ENCODE results near the gene SORCS2.
A peak's percentile ranks its signal among the peaks of the same experiment; 100 is the strongest.

SORCS2 gene

DNA sequence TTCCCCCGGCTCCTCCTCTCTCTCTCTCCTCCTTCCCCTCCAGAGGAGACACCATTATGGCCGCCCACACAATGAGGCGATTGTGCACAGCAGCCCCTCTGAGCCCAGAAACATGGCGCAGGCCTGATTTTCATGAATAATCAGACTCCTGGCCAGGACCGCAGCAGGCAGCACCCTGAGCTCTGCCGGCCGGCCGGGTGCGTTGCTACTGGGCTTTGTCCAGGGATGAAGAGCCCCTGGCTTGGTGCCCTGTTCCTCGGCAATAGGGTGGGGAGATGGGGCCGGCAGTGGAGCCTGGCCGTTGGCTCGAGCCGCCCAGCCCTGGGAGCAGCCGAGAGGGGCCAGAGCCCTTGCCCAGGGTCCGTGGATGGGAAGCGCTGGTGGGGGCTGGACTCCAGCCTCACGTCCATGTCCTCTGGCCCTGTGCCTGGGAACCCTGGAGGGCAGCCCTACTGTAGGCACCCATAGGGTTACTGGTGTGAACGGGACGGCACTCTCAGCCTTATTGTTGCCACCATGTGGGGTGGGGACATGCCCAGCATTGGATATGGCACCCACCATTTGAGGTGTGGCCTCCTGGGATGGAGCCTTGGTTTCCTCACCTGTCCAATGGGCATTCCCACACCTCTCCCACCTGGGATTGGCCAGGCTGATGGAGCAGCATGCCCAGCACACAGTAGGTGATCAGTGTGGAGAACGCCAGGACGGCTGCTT lies 103.0 kb downstream of the SORCS2 start:
- DNase-seq: no peak

DNA sequence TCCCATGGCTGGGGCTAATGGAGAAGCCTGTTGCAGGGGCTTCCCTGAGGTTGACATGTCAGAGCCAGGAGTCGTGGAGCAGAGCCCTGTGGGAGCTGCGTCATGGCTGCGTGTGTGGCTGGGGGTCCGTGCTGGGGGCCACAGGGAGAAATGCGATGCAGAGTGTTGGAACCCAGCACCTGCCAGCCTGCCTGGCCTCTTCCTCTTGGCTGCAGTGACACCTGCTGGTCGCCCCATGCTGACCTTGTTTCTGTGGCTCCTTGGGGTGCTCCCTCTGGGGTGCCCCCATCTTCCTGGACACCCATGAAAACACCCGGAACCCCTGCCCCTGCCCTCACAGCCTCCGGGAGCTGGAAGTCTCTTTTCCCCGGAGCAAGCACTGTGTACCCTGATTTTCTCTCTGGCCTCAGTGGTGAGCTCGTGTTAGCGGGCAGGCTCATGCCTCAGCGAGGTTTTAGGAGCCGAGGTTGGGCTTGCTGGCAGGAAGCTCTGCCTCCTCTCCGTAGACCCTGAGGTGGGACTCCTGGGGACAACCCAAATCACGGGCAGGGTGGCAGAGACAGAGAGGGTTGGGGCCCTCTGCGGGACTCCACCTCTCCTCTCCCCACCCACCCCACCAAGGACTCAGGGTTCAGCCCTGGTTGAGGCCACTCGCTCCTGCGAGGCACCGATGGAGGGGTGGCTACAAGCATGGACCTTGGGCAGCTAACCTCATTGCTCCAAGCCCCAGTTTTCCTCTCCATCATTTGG lies 103.7 kb downstream of the SORCS2 start:
- DNase-seq: peak; percentile 27

DNA sequence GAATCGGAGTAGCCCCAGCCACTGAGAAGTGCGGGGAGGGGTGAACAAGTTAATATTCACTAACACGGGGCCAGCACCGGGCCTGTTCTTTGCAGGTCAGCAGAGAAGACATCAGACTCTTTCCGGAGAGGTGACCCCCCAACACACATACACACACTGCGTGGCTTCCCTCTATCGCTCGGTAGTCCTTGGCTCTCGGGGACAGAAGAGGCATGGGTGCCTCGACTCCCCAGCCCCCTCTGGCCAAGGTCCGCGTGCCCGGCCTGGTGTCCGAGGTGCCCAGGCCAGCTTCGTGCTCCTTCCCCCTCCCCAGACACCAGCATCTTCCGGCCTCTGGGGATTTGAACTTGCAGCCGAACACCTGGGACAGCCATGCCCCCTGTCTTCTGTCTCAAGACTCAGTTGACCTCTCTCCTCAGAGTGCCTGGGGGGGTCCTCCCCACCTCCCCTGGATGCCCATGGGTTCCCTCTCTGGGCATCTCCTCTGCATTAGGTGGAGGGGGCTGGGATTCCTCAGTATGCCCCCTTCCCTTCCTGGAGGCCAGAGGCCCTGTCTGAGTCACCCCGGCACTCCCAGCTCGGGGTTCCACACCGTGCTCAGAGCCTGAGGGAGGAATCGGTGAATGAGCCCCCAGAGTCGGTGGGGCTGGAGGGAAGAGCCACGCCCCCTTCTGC lies 104.5 kb downstream of the SORCS2 start:
- DNase-seq: no peak

DNA sequence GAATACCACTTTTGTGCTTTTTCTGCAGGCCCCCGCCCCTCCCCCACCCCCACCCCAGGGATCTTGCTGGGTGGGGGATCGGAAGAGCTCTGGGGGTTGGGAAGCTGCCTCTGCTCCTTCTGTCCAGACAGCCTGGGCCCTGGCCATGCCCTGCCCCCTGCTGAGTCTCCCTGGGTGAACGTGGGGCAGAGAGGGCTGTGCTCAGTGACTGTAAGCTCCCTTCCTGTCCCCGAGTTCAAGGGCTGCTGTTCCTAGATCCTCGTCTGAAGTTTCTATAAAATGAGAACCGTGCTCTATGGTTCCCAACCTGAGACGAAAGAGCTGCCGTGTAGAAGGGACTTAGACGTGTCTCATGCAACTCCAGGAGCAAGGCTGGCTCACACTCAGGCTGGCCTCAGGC lies 105.0 kb downstream of the SORCS2 start:
- no peak for DNase-seq

DNA sequence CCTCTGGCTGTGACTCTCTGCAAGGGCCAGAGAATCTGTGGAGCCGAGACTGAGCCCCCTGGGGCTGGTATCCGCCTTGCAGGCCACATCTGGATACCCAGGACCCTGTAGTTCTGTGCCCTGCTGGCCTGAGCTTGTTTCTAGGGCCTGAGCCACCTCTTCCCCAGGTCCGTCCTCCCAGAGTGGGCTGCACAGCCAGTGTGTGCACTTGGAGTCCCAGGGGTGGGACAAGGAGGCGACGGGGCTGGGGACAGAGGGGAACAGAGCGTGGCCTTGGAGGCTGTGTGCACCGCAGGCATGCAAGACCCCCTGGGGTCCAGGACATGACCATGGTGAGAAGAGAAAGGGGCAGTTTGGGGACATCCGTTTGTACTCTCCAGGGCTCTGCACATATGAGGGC lies 105.5 kb downstream of the SORCS2 start:
- DNase-seq: no peak

DNA sequence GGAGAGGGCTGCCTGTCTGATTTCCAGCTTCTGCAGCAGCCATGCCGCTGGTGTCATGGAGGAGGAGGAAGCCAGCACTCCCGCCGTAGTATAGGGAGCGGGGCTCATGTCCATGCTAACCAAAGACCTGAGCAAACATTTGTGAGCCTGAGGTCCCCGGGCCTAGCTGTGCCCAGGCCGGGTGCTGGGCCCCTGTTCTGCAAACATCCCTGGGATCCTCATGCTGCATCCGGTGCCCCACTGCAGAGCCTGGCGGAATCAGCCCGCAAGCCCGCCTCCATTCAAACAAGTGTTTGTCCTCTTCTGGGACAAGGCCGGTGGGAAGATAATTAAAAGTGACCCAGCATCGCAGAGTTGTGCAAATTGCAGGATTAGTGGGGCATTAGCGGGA lies 106.3 kb downstream of the SORCS2 start:
- no peak for DNase-seq

DNA sequence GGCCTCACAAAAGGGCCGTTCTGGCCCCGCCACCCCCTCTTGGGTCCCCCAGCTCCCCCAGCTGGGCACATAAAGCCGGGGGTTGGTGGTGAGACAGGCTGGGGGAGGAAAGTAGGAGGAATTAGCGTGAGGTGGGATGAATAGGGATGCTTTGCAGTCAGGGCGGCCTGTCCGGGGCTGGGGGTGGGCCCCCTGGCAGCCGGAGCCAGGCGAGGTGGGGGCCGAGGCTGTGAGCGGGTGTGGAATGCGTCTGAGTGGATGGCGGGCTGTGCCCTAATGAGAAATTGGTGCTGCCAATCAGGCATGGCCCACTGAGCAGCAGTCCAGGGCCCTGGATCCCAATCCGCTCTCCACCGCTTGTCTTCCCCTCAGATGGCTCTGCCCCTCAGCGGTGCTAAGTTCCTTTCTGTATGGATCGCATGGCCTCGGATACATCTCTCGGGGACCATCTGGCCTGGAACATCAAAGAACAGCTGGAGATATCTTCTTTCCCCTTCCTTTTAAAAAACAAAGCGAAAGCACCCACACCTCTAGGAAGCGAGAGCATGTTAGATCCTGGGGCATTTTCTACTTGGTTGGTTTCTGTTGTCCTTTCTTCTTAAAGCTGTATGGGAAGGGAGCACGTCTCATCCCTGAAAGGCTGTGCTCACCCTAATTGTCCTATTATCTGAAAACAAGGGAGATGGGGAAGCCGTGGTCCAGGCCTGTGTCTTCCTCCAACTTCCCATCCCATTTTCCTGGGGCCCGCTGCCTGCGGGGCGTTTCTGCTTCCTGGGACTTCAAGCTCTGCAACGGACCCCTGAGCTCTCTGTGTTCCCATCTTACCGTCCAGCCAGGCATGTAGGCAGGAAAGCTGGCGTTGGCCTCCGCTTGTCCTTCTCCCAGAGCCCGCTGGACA lies 106.9 kb downstream of the SORCS2 start:
- no peak for DNase-seq

DNA sequence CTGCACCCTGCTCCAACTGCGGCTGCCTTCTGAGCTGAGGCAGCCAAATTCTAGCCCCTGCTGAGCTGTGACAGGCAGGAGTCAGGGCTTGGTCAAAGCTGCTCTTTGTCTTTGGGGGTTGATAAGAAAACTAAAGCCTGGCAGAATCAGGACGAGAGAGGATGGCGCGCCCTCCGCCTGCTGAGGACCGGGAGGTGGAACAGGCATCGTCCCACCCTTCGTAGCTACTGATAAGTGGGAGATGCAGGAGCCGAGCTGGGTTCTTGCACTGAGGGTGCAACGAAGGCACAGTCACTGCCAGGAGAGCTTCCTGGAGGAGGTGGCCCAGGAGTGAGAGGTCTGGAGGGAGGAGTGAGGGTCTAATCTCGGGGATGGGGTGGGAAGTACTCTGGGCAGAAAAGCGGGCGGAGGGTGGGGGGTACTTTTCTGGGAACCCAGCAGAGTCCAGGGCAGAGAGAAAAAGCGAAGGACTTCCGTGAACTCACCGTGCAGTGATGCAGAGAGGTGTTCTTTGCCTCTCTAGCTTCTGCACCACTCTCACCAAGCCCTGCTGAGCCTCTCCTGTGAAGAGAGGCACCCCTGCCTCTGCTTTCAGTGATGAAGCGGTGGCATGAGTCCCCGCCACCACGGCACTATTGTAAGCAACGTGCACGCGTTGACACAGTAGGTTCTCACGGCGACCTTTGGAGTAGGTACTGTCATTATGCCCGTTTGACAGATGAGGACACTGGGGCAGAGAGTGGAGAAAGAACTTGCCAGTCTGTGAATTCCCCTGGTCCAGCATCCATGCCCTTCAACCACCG lies 107.8 kb downstream of the SORCS2 start:
- no peak for DNase-seq

DNA sequence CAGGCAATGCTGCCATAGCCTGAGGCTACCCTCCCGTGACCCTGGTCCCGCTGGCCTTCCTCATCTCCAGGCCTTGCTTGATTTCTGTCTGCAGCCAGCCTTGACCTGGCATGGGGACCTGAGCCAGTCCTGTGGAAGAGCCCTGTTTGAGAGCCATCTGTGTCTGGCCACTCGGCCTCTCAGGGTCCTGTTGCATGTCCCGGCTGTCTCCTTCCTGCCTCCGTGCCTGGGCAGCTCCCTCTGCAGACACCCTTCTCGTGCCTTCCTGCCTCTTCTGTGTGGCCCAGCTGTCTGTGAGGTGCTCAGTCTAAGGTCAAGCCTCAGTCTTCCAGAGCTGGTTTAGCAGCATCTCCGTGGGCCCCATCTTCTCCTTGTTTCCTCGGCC lies 108.4 kb downstream of the SORCS2 start:
- DNase-seq: no peak

DNA sequence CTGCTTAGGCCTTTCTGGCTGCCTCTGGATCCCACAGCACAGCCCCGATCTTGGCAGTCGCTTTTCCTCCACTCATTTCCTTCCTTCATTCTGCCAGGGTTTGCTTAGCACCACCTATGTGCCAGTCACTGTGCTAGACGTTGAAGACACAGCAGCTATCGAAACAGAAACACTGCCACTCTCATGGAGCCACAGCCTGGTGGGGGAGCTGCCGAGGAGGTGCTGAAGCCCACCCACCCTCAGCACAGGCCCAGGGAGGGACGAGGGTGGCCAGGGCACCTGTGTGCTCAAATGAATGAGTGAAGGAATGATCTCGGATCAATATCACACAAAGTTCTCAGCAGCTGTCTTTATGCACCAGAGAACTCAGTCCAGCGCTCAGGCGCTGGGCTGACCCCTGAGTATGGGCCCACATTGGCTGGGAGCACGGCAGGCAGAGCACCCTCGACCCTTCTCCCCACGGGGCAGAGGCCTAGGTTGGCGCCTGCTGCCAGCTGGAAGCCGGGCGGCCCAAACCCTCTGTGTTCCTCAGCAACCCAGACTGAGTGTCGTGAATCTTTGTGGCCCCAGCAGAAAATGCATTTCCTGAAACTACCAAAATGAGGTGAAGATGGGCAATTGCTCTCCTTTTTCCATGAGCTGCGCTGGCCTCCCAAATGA lies 108.9 kb downstream of the SORCS2 start:
- DNase-seq: no peak

DNA sequence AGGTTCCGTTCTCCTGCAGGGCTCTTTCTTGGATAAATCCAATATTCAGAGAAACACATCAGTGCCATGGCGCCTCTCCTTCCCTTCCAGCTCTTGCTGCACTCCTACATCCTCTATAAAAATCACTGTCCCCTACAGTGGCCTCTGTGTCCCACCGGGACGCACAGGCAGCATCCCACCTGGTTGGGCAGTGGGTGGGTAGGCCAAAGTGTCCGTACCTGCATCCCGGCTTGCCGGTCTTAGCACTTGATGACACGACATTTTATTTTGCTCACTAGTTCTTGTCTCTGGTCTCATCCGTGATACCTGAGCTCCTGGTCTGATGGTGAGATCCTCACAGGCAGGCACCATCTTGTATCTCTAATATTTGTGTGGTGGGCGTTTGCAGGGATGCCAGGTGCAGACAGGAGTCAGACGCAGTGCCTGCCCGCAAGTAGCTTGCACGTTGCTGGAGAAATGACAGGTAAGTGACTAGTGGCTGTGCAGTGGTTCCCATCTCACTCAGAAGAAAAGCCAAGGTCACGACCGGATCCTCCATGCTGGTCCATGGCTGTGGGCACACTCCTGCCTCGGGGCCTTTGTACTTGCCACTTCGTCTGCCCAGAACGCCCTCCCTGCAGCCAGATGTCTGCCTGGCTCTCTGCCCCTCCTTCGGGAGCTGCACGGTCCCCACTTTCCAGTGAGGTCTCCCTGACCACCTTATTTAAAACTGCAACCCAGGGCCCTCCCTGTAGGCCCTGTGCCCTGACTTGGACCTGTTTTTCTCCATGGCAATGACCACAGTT lies 109.7 kb downstream of the SORCS2 start:
- no peak for DNase-seq

DNA sequence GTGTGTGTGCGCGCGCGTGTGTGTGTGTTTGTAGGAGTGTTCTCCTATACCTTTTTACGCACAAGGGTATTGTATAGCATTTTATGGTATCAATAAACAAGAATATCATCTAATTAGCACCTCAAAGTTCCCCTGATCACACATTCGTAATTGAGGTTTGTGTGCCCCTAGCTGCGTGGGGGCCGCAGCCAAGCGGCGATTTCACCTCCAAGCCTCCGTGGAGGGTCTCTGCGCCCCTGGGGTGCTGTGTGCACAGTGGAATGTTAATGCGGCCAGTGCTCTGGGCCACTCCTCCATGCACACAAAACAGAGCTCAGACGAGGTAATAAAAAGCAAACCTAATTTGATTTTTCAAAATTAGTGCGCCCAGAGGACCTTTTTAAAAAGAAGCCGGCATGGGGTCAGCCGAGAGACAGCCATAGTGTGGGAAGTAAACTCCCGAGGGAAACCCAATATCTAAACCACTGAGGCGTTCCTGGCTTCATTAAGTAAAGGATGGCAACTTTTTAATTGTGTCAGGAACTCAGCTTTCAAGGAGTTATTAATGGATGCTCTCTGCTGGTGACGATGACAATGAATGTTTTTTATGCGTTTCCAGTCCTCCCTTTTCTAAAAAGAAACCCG lies 110.6 kb downstream of the SORCS2 start:
- DNase-seq: no peak

DNA sequence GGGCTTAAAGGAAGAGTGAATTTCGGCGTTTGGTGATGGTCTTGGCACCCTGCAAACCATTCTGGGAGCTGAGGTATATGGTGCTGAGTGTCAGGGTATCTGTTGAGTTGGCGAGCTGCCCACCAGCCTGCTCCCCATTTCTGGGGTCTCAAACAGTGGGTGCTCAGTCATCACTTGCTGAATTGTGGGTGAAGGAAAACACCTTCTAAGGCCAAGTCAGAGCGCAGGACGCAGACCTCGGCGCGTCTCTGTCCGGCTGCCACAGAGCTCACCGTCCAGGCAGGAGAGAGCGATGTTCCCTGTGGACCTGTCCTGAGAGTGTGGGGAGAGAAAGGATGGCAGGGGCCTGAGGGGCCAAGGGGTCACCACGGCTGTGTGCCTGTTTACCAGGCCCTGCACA lies 111.2 kb downstream of the SORCS2 start:
- DNase-seq: no peak

DNA sequence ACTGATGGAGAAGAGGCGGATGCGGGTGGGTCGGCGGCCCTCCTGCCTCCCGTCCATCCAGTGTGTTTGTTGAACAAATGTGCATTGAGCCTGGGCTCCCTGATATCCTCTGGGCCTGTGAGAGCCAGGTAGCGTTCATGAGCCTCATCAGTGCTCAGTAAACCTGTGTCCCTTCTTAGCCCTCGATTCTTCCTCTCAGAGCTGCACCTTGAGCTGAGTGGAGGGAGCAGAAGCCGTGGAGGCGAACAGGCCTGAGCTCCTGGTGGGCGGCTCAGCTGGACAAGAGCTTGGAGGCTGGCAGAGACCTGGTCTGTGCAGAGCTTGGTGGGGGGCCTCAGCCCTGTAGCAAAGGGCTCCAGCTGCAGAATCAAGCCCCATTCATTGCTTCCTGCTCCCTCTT lies 112.1 kb downstream of the SORCS2 start:
- no peak for DNase-seq

DNA sequence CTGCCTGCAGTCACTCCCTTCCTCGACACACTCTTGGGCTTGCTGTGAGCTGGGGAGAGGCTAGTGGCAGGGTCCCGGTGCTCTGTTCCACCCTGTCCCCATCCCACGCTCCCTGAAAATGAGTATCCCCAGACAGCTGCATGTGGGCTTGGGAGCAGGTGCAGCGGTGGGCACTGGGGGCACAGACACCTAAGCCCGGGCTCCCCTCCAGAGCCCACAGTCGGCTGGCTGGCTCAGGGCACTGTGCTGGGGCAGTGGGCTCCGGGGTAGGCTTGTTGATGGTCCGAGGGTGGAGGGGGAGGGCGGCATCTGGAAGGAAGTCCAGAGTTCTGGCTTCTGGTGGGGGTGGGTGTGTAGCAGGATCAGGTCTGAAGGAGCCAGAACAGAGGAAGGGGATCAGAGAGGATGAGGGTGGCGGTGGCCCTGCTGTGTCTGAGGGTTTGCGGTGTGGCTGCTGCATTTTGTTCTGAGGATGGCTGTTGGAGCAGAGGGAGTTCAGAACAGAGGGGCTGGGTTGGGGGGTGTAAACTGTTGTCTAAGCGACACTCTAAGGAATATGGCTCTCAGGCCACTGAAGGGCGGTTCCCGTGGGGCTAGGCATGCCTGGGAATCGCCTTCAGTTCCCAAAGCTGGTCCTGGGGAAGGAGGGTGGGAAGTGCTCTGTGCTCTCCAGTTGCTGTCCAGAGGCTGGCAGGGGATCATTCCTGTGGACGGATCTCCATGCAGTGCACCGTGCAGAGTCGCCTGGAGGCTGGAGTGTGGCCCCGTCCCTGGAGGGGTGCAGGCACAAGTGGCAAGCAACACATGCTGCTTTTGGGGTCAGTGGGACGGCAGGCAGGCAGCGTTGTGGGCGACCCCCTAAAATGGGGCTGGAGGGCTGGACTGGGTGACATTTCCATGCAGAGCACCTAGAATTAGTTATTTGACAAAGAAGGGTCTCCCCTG lies 114.0 kb downstream of the SORCS2 start:
- no peak for DNase-seq

DNA sequence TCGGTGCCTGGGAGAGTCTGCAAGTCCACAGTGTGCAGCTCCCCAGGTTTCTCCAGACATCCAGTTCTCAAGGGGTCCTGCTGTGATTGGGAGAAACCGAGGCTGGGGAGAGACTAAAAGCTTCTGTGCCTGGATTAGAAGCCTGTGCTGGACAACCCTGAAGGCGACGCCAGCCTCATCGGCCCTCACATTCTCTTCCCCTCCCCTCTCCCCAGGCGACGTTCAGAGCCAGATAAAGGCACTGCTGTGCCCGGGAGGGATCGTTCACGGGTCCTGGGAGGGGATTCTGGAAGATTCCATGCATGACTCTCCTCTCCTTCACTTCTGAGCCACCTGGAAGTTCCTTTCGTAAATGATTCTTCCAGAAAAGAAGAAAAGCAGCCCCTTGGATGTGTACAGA lies 114.6 kb downstream of the SORCS2 start:
- DNase-seq: no peak

DNA sequence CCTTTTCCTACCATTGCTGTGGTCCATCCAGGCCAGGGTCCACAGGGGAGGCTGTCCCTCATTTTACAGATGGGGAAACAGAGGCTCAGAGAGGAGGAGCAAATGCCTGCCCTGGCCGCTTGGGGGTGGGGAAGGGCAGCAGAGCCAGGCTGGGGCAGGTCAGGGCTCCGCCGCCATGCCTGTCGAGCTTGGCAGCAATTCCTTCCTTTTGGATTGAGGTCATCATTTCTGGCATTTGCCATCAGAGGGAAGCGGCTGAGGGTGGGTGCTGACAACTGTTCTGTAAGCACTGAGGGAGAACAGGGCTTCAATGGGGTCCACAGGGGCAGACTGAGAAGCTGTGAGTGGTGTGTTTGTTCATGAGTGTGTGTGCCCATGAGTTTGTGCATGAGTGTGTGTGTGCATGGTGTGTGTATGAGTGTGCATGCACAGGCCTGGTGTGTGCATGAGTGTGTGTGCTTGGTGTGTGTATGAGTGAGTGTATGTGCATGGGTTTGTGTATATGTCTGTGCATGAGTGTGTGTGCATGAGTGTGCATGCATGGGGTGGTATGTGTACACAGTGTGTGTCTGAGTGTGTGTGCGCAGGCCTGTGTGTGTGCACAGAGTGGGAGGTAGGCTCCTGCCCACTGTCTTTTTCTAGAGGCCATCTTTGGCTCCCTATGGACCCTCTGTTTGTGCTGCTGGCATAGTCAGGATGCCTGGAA lies 115.2 kb downstream of the SORCS2 start:
- no peak for DNase-seq

DNA sequence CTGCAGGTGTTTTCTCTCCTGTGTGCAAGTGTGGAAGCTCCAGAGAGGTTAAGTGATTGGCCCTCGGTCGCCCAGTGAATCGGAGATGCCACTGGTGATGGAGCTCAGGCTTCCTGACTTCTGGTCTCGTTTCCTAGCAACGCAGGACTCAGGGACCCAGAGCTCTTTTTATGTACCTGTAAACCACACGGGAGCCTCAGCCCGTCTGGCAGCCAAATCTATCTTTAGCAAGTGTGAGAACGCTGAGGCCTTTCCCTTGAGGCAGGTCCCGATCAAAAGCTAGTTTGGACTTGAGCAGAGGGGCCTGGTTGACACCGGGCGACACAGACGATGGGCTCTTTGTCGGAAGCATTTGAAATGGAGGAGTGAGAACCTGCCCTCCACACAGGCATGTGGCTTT lies 116.8 kb downstream of the SORCS2 start:
- no peak for DNase-seq

All from fibroblast of skin of right quadriceps (primary cell).